Hepatocyte (in vitro differentiated cells): ENCODE data around the gene GIMAP4.

Experiments used
- EZH2 ChIP-seq: fragments of 200-600 bp; sonication (generic); IDR thresholded peaks from 2 replicates; pipeline ENCODE4 v1.6.1; 2016; ENCODE audit warnings: antibody characterized with exemption, mild to moderate bottlenecking, borderline replicate concordance
- TF ChIP-seq, protein P1 (sequence below): fragments of 200-600 bp; sonication (generic); IDR thresholded peaks from 2 replicates; pipeline ENCODE4 v1.5.1; 2016; ENCODE audit warnings: antibody characterized with exemption, mild to moderate bottlenecking; ENCODE audit not compliant: poor library complexity

- TF ChIP-seq, protein P1, sequence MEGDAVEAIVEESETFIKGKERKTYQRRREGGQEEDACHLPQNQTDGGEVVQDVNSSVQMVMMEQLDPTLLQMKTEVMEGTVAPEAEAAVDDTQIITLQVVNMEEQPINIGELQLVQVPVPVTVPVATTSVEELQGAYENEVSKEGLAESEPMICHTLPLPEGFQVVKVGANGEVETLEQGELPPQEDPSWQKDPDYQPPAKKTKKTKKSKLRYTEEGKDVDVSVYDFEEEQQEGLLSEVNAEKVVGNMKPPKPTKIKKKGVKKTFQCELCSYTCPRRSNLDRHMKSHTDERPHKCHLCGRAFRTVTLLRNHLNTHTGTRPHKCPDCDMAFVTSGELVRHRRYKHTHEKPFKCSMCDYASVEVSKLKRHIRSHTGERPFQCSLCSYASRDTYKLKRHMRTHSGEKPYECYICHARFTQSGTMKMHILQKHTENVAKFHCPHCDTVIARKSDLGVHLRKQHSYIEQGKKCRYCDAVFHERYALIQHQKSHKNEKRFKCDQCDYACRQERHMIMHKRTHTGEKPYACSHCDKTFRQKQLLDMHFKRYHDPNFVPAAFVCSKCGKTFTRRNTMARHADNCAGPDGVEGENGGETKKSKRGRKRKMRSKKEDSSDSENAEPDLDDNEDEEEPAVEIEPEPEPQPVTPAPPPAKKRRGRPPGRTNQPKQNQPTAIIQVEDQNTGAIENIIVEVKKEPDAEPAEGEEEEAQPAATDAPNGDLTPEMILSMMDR, result no peak
- no peak for TF ChIP-seq EZH2
Observed at GRCh38 chr7:150595361-150595760, 28.2 kb downstream of the GIMAP4 start.
